HCT116 (cell line): ENCODE data around the gene C2orf92. TPM values are rescaled to one million over a fixed set of nuclear protein-coding genes. Genes with fewer than 3 reads are reported as not detected.

Source experiments
- ATAC-seq: fragments of 200-7000 bp; cut with Tn5 transposase; 2 replicates; pipeline ENCODE4 v1.9.1; 2020; ENCODE audit warnings: mild to moderate bottlenecking, moderate library complexity
- BruUV-seq: library from RNA; stranded (reverse); fragments of 400-500 nt; replicated peaks from 2 replicates; lab custom pipeline; 2021; lab: Mats Ljungman, UMichigan
- CTCF ChIA-PET: fragments of 300-600 bp; sonication (Branson Sonifier 250); formaldehyde crosslinking; loops from one replicate; lab custom pipeline; 2021; ENCODE audit warnings: antibody characterized with exemption; lab: Charles Lee
- POLR2A ChIA-PET: fragments of 300-600, 350-600 bp; sonication (Branson Sonifier 250); formaldehyde crosslinking; loops from one replicate; lab custom pipeline; 2021; ENCODE audit warnings: antibody characterized with exemption; lab: Charles Lee
- RAD21 ChIA-PET, 2 experiments: fragments of 300-600 bp; sonication (Branson Sonifier 250); formaldehyde crosslinking; loops; one replicate each; lab custom pipeline; 2023; ENCODE audit warnings: low total read pairs in 2 of 2; ENCODE audit not compliant: uncharacterized antibody in 2 of 2, unreplicated experiment in 2 of 2, low non-redundant PET in 1 of 2; lab: Charles Lee
- DNase-seq: peaks from one replicate; pipeline ENCODE4 v3.0.0-alpha.2; 2010; ENCODE audit warnings: low read depth, low spot score
- H2AFZ ChIP-seq: fragments of 200-600 bp; shearing (Covaris generic), sonication (generic); 2 replicates; pipeline ENCODE4 v1.6.1; 2017; ENCODE audit warnings: low read depth, mixed run types, mixed read lengths, antibody characterized with exemption, low read length; ENCODE audit not compliant: poor library complexity, severe bottlenecking
- H3K27ac ChIP-seq: 2 replicates; pipeline ENCODE4 v1.5.1; 2012; ENCODE audit warnings: low read depth, low read length
- H3K27me3 ChIP-seq: fragments of 200-600 bp; sonication (generic); 2 replicates; pipeline ENCODE4 v1.6.1; 2016; ENCODE audit warnings: mixed run types, low read length, mixed read lengths; ENCODE audit not compliant: insufficient read depth
- H3K36me3 ChIP-seq, 2 experiments: fragments of 200-500 bp in 1 of 2; fragments of 200-600 bp in 1 of 2; sonication (Bioruptor generic) in 1 of 2; sonication (generic) in 1 of 2; 2 replicates each; pipeline versions ENCODE4 v1.5.1 to v1.6.1; 2014 to 2016; ENCODE audit warnings: low read length in 2 of 2, inconsistent platforms in 1 of 2, mixed read lengths in 1 of 2, mixed run types in 1 of 2; ENCODE audit not compliant: insufficient read depth in 2 of 2, control insufficient read depth in 1 of 2
- H3K4me1 ChIP-seq, 2 experiments: fragments of 200-600 bp in 1 of 2; sonication (generic) in 1 of 2; 2 replicates each; pipeline versions ENCODE4 v1.5.1 to v1.6.1; 2012 to 2017; ENCODE audit warnings: low read length in 2 of 2, inconsistent platforms in 1 of 2, mild to moderate bottlenecking in 1 of 2, mixed read lengths in 1 of 2, mixed run types in 1 of 2, moderate library complexity in 1 of 2; ENCODE audit not compliant: insufficient read depth in 2 of 2, control insufficient read depth in 1 of 2
- H3K4me2 ChIP-seq: fragments of 200-600 bp; sonication (generic); 2 replicates; pipeline ENCODE4 v1.6.1; 2017; ENCODE audit warnings: mixed run types, low read length, mixed read lengths
- H3K4me3 ChIP-seq, 2 experiments: fragments of 200-600 bp in 1 of 2; sonication (generic) in 1 of 2; replicated peaks in 1 of 2; 2 replicates each; pipeline ENCODE4 v1.5.1; 2011 to 2016; ENCODE audit warnings: low read length in 2 of 2, control low read depth in 1 of 2, low read depth in 1 of 2, mild to moderate bottlenecking in 1 of 2, mixed read lengths in 1 of 2, mixed run types in 1 of 2
- H3K79me2 ChIP-seq: fragments of 200-600 bp; sonication (generic); 2 replicates; pipeline ENCODE4 v1.6.1; 2017; ENCODE audit warnings: mild to moderate bottlenecking, mixed run types, low read length, moderate library complexity, mixed read lengths; ENCODE audit not compliant: insufficient read depth
- H3K9ac ChIP-seq: fragments of 200-600 bp; sonication (generic); 2 replicates; pipeline ENCODE4 v1.6.1; 2016; ENCODE audit warnings: low read length, mixed read lengths
- H3K9me2 ChIP-seq: fragments of 200-600 bp; sonication (generic), shearing (Covaris generic); 2 replicates; pipeline ENCODE4 v1.6.1; 2017; ENCODE audit warnings: mixed run types, mild to moderate bottlenecking, moderate library complexity; ENCODE audit not compliant: insufficient read depth
- H3K9me3 ChIP-seq, 2 experiments: fragments of 200-500 bp in 1 of 2; fragments of 200-600 bp in 1 of 2; sonication (Bioruptor generic) in 1 of 2; sonication (generic) in 1 of 2; 2 replicates each; pipeline ENCODE4 v1.6.1; 2014 to 2017; ENCODE audit warnings: low read length in 2 of 2, mixed read lengths in 2 of 2, inconsistent platforms in 1 of 2, low read depth in 1 of 2, mild to moderate bottlenecking in 1 of 2, mixed run types in 1 of 2, moderate library complexity in 1 of 2; ENCODE audit not compliant: control insufficient read depth in 1 of 2, insufficient read depth in 1 of 2
- H4K20me1 ChIP-seq: fragments of 200-600 bp; sonication (generic), shearing (Covaris generic); 2 replicates; pipeline ENCODE4 v1.6.1; 2017; ENCODE audit warnings: mixed run types, mild to moderate bottlenecking, moderate library complexity; ENCODE audit not compliant: insufficient read depth
- EGR1 ChIP-seq: IDR thresholded peaks from 2 replicates; pipeline ENCODE4 v1.6.1; 2012; ENCODE audit warnings: low read depth
- ELF1 ChIP-seq: IDR thresholded peaks from 2 replicates; pipeline ENCODE4 v1.6.1; 2012; ENCODE audit warnings: low read depth, borderline replicate concordance
- FOSL1 ChIP-seq: IDR thresholded peaks from 2 replicates; pipeline ENCODE4 v1.6.1; 2012; ENCODE audit warnings: low read depth
- JUND ChIP-seq: IDR thresholded peaks from 2 replicates; pipeline ENCODE4 v1.6.1; 2012
- MAX ChIP-seq: IDR thresholded peaks from 2 replicates; pipeline ENCODE4 v1.6.1; 2012
- POLR2A ChIP-seq: IDR thresholded peaks from 2 replicates; pipeline ENCODE4 v1.7.0; 2011; ENCODE audit warnings: borderline replicate concordance; ENCODE audit not compliant: insufficient read depth, insufficient read length; ENCODE audit errors: extremely low read depth
- POLR2AphosphoS5 ChIP-seq: IDR thresholded peaks from 2 replicates; pipeline ENCODE4 v1.6.1; 2011; ENCODE audit warnings: mild to moderate bottlenecking, low read depth, low read length, moderate library complexity
- REST ChIP-seq: IDR thresholded peaks from 2 replicates; pipeline ENCODE4 v1.6.1; 2012; ENCODE audit warnings: low read depth
- SIN3A ChIP-seq: IDR thresholded peaks from 2 replicates; pipeline ENCODE4 v1.6.1; 2012; ENCODE audit warnings: low read depth
- SP1 ChIP-seq: IDR thresholded peaks from 2 replicates; pipeline ENCODE4 v1.6.1; 2012; ENCODE audit warnings: low read depth
- YY1 ChIP-seq: IDR thresholded peaks from 2 replicates; pipeline ENCODE4 v1.6.1; 2011; ENCODE audit warnings: low read length, low read depth, moderate library complexity, mild to moderate bottlenecking; ENCODE audit not compliant: insufficient replicate concordance; ENCODE audit errors: extremely low read depth
- ZFX ChIP-seq: fragments of 450-650 bp; IDR thresholded peaks from 2 replicates; pipeline ENCODE4 v1.6.1; 2017
- intact Hi-C: fragments of 100-400 bp; cut with micrococcal nuclease; formaldehyde crosslinking; loops from 2 replicates; pipeline ENCODE4 v1.10.0; 2022
- total RNA-seq: library from RNA; stranded (reverse); gene quantifications from one replicate; pipeline ENCODE4 v1.2.1, GENCODE V29; 2021; ENCODE audit not compliant: unreplicated experiment

Gene C2orf92
- total RNA-seq, 1 experiment from 2014 or later: 3.0 TPM

DNA sequence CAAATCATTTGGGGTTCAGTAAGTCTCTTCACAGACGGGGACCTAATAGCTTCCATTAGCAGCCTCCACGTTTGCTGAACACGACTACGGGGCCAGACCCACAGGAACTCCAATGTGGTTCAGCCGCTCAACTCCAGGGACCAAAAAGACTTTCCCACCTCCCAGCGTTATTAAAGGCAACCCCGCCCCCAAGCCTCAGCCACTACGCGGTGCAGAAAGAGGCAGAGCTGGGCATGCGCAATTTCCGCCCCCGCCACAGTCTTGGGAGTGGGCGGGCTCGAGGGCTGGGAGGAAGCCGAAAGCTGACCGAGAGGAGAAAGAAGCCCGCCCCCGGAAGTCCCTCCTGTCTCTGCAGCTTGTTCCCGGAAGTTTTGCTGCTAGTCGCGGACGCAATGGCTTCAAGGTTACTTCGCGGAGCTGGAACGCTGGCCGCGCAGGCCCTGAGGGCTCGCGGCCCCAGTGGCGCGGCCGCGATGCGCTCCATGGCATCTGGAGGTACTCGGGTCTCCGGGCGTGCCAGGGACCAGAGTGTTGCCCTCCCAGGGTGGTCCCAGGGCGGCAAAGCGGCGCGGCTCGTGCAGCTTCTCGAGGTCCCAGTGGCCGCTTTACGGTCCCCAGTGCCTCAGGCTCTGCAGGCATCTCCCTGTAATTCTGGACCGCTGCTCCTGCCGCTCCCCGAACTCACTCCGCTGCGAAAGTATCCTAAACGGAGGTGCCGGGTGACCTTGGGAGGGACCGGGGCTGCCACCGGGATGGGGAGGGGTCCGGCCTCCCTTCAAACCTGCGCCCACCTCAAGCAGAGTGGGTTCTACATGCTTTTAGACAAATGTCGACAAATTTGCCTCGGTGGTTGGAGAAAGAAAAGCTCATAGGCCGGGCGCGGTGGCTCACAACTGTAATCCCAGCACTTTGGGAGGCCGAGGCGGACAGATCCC lies 23.6 kb upstream of the C2orf92 start, which contains the start of gene COX5B:
Gene COX5B, plus strand, starts transcription at position 368 of the 935 bp plus-strand sequence. Its CDS starts 25 bp downstream, at position 393.
- TF ChIP-seq SIN3A: peak; percentile 74; the same call in 1 of the 2 replicates
- TF ChIP-seq SP1: peak; percentile 17; the same call in 1 of the 2 replicates
- peak; percentile 91 for TF ChIP-seq POLR2A
- peak; percentile 48; the same call in 1 of the 2 replicates for TF ChIP-seq ZFX
- peak; percentile 100 for TF ChIP-seq EGR1
- peak; percentile 94 for TF ChIP-seq POLR2AphosphoS5
- no peak for TF ChIP-seq REST
- TF ChIP-seq FOSL1: no peak
- TF ChIP-seq YY1: peak; percentile 22
- no peak for TF ChIP-seq JUND
- TF ChIP-seq ELF1: peak; percentile 77
- 0 out of 2 replicates have a peak, but pooled peaks have one; percentile 8 for TF ChIP-seq MAX
- Histone ChIP-seq H2AFZ (no peak within 1 kb of the TSS), H3K79me2 (peaks cover 20% of the 10 kb centered on the region), H4K20me1 (no peaks in the 10 kb centered on the region), H3K27me3 (no peaks in the 10 kb centered on the region), H3K4me3 (peak within 1 kb of the TSS; percentile 97 to 98), H3K4me2 (peak within 1 kb of the TSS; percentile 89), H3K9ac (peak within 1 kb of the TSS; percentile 98), H3K9me3 (no peaks in the 10 kb centered on the region), H3K4me1 (peaks cover 8 to 17% of the 10 kb centered on the region in 2 experiments), H3K9me2 (no peaks in the 10 kb centered on the region), H3K27ac (peak within 1 kb of the TSS; percentile 88), H3K36me3 (peaks cover 22 to 25% of the 10 kb centered on the region in 2 experiments; a peak in 3 of 4 replicates)
- ChIA-PET CTCF (interaction anchor here (1.0 to 1.7 kb wide), 3 partner anchors 9 to 55 kb away, joined by 3 to 12 read pairs (median 12); partner anchors contain the start of gene ACTR1B), POLR2A (interaction anchor here (0.8 to 1.4 kb wide), 4 partner anchors 13 to 449 kb away, joined by 3 to 22 read pairs (median 7); partner anchors contain the start of gene ACTR1B), RAD21 (interaction anchor here in 1 of 2 experiments (1.0 kb wide), 1 partner anchor 18 kb away, joined by 3 read pairs; the partner anchor contains the start of gene ACTR1B)
- no TSS peak for BruUV-seq
- ATAC-seq (peak; percentile 96), DNase-seq (peak; percentile 87)
- intact Hi-C loops: no loop called here
